ENCODE results near the gene ARHGAP5.

GRCh38 chr14:32129124-32129523 is 52.0 kb downstream of the ARHGAP5 start:
- TF ChIP-seq CTCF (IDR thresholded peaks at IDR 0.05; ENCODE audit: insufficient read depth, low read length) = no peak
- TF ChIP-seq REST (IDR thresholded peaks at IDR 0.05; ENCODE audit: insufficient replicate concordance, low read depth) = no peak
